ENCODE data around the gene IL25. TPM values are rescaled to one million over a fixed set of nuclear protein-coding genes. Genes with fewer than 3 reads are reported as not detected.

Gene IL25
- total RNA-seq, 1 donor from 2014 or later: not detected

- no peak for TF ChIP-seq CTCF (IDR thresholded peaks at IDR 0.05; ENCODE audit: partially characterized antibody, unreplicated experiment)
- peaks cover 12% of the 10 kb centered on the region for H3K27me3 Mint-ChIP-seq (ENCODE audit: unreplicated experiment)
- no peaks in the 10 kb centered on the region for H3K4me1 Mint-ChIP-seq (ENCODE audit: low read depth, unreplicated experiment)
- H3K27ac Mint-ChIP-seq (ENCODE audit: unreplicated experiment): no peak overlapping the region
- no peak overlapping the region for H3K4me3 Mint-ChIP-seq (ENCODE audit: unreplicated experiment)
- DNase-seq: no peak
- no peaks in the 10 kb centered on the region for H3K36me3 Mint-ChIP-seq (ENCODE audit: unreplicated experiment)
- H3K9me3 Mint-ChIP-seq (ENCODE audit: unreplicated experiment): peaks cover 8% of the 10 kb centered on the region
These were observed 28.7 kb downstream of the IL25 start for GRCh38 chr14:23401291-23401690.

- Mint-ChIP-seq H3K36me3 (ENCODE audit: unreplicated experiment) (no peaks in the 10 kb centered on the region), H3K4me1 (ENCODE audit: low read depth, unreplicated experiment) (no peaks in the 10 kb centered on the region), H3K4me3 (ENCODE audit: unreplicated experiment) (no peak overlapping the region), H3K27ac (ENCODE audit: unreplicated experiment) (no peak overlapping the region), H3K9me3 (ENCODE audit: unreplicated experiment) (peaks cover 9% of the 10 kb centered on the region), H3K27me3 (ENCODE audit: unreplicated experiment) (peaks cover 12% of the 10 kb centered on the region)
- TF ChIP-seq CTCF (IDR thresholded peaks at IDR 0.05; ENCODE audit: partially characterized antibody, unreplicated experiment): no peak
- no peak for DNase-seq
These were observed 29.9 kb downstream of the IL25 start for GRCh38 chr14:23402296-23403138.

GRCh38 chr14:23403139-23403438 is 30.5 kb downstream of the IL25 start:
- no peak for TF ChIP-seq CTCF (IDR thresholded peaks at IDR 0.05; ENCODE audit: partially characterized antibody, unreplicated experiment)
- no peak overlapping the region for H3K27ac Mint-ChIP-seq (ENCODE audit: unreplicated experiment)
- H3K36me3 Mint-ChIP-seq (ENCODE audit: unreplicated experiment): no peaks in the 10 kb centered on the region
- peaks cover 15% of the 10 kb centered on the region for H3K27me3 Mint-ChIP-seq (ENCODE audit: unreplicated experiment)
- no peak overlapping the region for H3K4me3 Mint-ChIP-seq (ENCODE audit: unreplicated experiment)
- peaks cover 11% of the 10 kb centered on the region for H3K9me3 Mint-ChIP-seq (ENCODE audit: unreplicated experiment)
- no peaks in the 10 kb centered on the region for H3K4me1 Mint-ChIP-seq (ENCODE audit: low read depth, unreplicated experiment)
- no peak for DNase-seq

- H3K9me3 Mint-ChIP-seq (ENCODE audit: unreplicated experiment): peaks cover 11% of the 10 kb centered on the region
- no peak for DNase-seq
- TF ChIP-seq CTCF (IDR thresholded peaks at IDR 0.05; ENCODE audit: partially characterized antibody, unreplicated experiment): no peak
- peaks cover 2% of the 10 kb centered on the region for H3K4me1 Mint-ChIP-seq (ENCODE audit: low read depth, unreplicated experiment)
- no peak overlapping the region for H3K4me3 Mint-ChIP-seq (ENCODE audit: unreplicated experiment)
- no peak overlapping the region for H3K27ac Mint-ChIP-seq (ENCODE audit: unreplicated experiment)
- peaks cover 16% of the 10 kb centered on the region for H3K27me3 Mint-ChIP-seq (ENCODE audit: unreplicated experiment)
- no peaks in the 10 kb centered on the region for H3K36me3 Mint-ChIP-seq (ENCODE audit: unreplicated experiment)
These were observed 31.3 kb downstream of the IL25 start for GRCh38 chr14:23403908-23404307.

GRCh38 chr14:23404331-23404900 is 31.8 kb downstream of the IL25 start:
- Mint-ChIP-seq H3K27me3 (ENCODE audit: unreplicated experiment) (peaks cover 15% of the 10 kb centered on the region), H3K9me3 (ENCODE audit: unreplicated experiment) (peaks cover 11% of the 10 kb centered on the region), H3K4me3 (ENCODE audit: unreplicated experiment) (no peak overlapping the region), H3K27ac (ENCODE audit: unreplicated experiment) (no peak overlapping the region), H3K36me3 (ENCODE audit: unreplicated experiment) (no peaks in the 10 kb centered on the region), H3K4me1 (ENCODE audit: low read depth, unreplicated experiment) (peaks cover 4% of the 10 kb centered on the region)
- no peak for TF ChIP-seq CTCF (IDR thresholded peaks at IDR 0.05; ENCODE audit: partially characterized antibody, unreplicated experiment)
- no peak for DNase-seq

All from glutamatergic neuron (in vitro differentiated cells).